Measurements from ENCODE around the gene CDH5. TPM values are rescaled to one million over a fixed set of nuclear protein-coding genes. Genes with fewer than 3 reads are reported as not detected.

The CDH5 gene
- total and polyA plus RNA-seq, 2 of the 13 experiments (the other 11 are each of a cell fraction or from before 2014, with no cell fraction given) = 0.71 to 1.1 TPM

DNA sequence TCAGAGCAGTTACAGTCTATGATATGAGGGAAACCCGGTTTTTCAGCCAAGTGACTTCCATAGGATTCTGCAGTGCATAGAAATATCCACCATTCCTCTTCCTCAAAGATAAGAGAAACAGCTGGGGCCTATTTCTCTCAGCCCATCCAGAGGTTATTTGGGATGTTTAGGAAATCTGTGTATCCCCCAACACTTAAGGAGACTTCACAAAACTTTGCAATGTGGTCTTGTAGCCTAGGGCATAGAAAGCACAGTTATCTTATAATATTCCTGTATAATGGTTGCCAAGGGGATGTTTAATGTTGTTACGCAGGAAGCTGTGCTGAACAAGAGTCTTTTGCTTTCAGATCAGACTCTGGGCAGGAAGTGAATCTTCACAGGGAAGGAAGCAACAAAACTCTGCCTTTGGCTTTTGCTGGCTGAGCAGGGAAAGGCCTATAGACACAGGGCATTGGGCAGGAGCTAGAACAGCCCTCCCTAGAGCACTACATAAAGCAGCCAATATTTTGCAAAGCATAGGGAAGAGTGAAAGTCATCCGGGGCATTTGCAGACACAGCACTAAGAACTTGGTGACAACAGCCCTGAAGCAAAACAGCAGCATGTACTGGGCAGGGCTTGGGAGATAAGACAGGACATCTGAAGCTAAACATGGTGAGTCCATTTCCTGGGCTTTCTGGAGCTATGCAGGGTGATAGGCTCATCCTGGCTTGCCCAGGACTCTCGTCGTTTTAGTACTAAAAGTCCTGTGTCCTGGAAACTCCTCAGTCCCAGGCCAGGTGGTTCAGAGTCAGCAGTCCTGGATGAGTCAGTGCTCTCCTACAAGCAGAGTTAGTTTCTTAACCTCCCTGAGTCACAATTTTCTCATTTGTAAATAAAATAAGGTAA, 41.9 kb downstream of the CDH5 start (continued):
- no peak for TF ChIP-seq ZNF383 (CRISPR knock-in tag; IDR thresholded peaks at IDR 0.05; ENCODE audit: borderline replicate concordance)
- no peak for TF ChIP-seq DBP (CRISPR knock-in tag; IDR thresholded peaks at IDR 0.05; ENCODE audit: not compliant biosample characterization)
- TF ChIP-seq ZNF143 (CRISPR knock-in tag; IDR thresholded peaks at IDR 0.05) = peak; percentile 19; the same call in 1 of the 2 replicates
- TF ChIP-seq, protein P1, sequence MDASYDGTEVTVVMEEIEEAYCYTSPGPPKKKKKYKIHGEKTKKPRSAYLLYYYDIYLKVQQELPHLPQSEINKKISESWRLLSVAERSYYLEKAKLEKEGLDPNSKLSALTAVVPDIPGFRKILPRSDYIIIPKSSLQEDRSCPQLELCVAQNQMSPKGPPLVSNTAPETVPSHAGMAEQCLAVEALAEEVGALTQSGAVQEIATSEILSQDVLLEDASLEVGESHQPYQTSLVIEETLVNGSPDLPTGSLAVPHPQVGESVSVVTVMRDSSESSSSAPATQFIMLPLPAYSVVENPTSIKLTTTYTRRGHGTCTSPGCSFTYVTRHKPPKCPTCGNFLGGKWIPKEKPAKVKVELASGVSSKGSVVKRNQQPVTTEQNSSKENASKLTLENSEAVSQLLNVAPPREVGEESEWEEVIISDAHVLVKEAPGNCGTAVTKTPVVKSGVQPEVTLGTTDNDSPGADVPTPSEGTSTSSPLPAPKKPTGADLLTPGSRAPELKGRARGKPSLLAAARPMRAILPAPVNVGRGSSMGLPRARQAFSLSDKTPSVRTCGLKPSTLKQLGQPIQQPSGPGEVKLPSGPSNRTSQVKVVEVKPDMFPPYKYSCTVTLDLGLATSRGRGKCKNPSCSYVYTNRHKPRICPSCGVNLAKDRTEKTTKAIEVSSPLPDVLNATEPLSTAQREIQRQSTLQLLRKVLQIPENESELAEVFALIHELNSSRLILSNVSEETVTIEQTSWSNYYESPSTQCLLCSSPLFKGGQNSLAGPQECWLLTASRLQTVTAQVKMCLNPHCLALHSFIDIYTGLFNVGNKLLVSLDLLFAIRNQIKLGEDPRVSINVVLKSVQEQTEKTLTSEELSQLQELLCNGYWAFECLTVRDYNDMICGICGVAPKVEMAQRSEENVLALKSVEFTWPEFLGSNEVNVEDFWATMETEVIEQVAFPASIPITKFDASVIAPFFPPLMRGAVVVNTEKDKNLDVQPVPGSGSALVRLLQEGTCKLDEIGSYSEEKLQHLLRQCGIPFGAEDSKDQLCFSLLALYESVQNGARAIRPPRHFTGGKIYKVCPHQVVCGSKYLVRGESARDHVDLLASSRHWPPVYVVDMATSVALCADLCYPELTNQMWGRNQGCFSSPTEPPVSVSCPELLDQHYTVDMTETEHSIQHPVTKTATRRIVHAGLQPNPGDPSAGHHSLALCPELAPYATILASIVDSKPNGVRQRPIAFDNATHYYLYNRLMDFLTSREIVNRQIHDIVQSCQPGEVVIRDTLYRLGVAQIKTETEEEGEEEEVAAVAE (CRISPR knock-in tag; IDR thresholded peaks at IDR 0.05; ENCODE audit: borderline replicate concordance) = 0 out of 2 replicates have a peak, but pooled peaks have one; percentile 44
- TF ChIP-seq SMARCE1 (IDR thresholded peaks at IDR 0.05; ENCODE audit: borderline replicate concordance) = no peak
- TF ChIP-seq, protein P2, sequence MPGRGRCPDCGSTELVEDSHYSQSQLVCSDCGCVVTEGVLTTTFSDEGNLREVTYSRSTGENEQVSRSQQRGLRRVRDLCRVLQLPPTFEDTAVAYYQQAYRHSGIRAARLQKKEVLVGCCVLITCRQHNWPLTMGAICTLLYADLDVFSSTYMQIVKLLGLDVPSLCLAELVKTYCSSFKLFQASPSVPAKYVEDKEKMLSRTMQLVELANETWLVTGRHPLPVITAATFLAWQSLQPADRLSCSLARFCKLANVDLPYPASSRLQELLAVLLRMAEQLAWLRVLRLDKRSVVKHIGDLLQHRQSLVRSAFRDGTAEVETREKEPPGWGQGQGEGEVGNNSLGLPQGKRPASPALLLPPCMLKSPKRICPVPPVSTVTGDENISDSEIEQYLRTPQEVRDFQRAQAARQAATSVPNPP (CRISPR knock-in tag; IDR thresholded peaks at IDR 0.05) = no peak
- TF ChIP-seq HNF4A (CRISPR knock-in tag; IDR thresholded peaks at IDR 0.05) = no peak
- no peak for TF ChIP-seq BORCS8-MEF2B (CRISPR knock-in tag; IDR thresholded peaks at IDR 0.05)
- TF ChIP-seq SKI (IDR thresholded peaks at IDR 0.05; ENCODE audit: partially characterized antibody) = no peak
- TF ChIP-seq ZNF850 (CRISPR knock-in tag; conservative IDR thresholded peaks at IDR 0.05) = no peak
- TF ChIP-seq ZNF543 (CRISPR knock-in tag; IDR thresholded peaks at IDR 0.05) = no peak
- TF ChIP-seq AHR (CRISPR knock-in tag; IDR thresholded peaks at IDR 0.05) = no peak
- TF ChIP-seq, protein P3, sequence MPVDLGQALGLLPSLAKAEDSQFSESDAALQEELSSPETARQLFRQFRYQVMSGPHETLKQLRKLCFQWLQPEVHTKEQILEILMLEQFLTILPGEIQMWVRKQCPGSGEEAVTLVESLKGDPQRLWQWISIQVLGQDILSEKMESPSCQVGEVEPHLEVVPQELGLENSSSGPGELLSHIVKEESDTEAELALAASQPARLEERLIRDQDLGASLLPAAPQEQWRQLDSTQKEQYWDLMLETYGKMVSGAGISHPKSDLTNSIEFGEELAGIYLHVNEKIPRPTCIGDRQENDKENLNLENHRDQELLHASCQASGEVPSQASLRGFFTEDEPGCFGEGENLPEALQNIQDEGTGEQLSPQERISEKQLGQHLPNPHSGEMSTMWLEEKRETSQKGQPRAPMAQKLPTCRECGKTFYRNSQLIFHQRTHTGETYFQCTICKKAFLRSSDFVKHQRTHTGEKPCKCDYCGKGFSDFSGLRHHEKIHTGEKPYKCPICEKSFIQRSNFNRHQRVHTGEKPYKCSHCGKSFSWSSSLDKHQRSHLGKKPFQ (CRISPR knock-in tag; IDR thresholded peaks at IDR 0.05; ENCODE audit: insufficient replicate concordance) = no peak
- TF ChIP-seq MXI1 (IDR thresholded peaks at IDR 0.05; ENCODE audit: borderline replicate concordance, low read depth, low read length) = 0 out of 3 replicates have a peak, but pooled peaks have one; percentile 37
- TF ChIP-seq ZMYM2 (CRISPR knock-in tag; IDR thresholded peaks at IDR 0.05) = no peak
- TF ChIP-seq GZF1 (CRISPR knock-in tag; IDR thresholded peaks at IDR 0.05) = no peak
- TF ChIP-seq ARID3A (IDR thresholded peaks at IDR 0.05; ENCODE audit: low read depth, low read length) = peak; percentile 64; the same call in 1 of the 2 replicates

All from HepG2 (cell line).